Activated T-helper 17 cell treated with anti-CD3 and anti-CD28 coated beads, Interleukin-2, amount 50 U/mL, for 72 hours (primary cell): Measurements from ENCODE around the gene KCNT2. TPM values are rescaled to one million over a fixed set of nuclear protein-coding genes. Genes with fewer than 3 reads are reported as not detected.
"Not testable (repeated sequence)": the region's sequence is repeated elsewhere in the genome, so short reads cannot be mapped to it uniquely, and the experiment has no call there.

Experiments used
- ATAC-seq: fragments of 150-1000 bp; cut with Tn5 transposase; replicated peaks from 2 replicates; pipeline ENCODE4 v1.10.0; 2021; ENCODE audit warnings: mild to moderate bottlenecking, moderate library complexity
- H3K27ac Mint-ChIP-seq: one replicate; pipeline ENCODE4 v1.8.0; 2022; ENCODE audit warnings: mixed read lengths
- H3K27me3 Mint-ChIP-seq: one replicate; pipeline ENCODE4 v1.8.0; 2022; ENCODE audit warnings: mixed read lengths
- H3K36me3 Mint-ChIP-seq: one replicate; pipeline ENCODE4 v1.8.0; 2022; ENCODE audit warnings: low read depth, mild to moderate bottlenecking, mixed read lengths
- H3K4me1 Mint-ChIP-seq: one replicate; pipeline ENCODE4 v1.8.0; 2022; ENCODE audit warnings: mixed read lengths
- H3K4me3 Mint-ChIP-seq: one replicate; pipeline ENCODE4 v1.8.0; 2022; ENCODE audit warnings: mild to moderate bottlenecking, mixed read lengths
- H3K9me3 Mint-ChIP-seq: one replicate; pipeline ENCODE4 v1.8.0; 2022; ENCODE audit warnings: mixed read lengths
- total RNA-seq, 2 donors: library from RNA; stranded (reverse); gene quantifications; one replicate each; pipeline ENCODE4 v1.2.3, GENCODE V29; 2022

Gene KCNT2
- total RNA-seq, 2 donors from 2014 or later, result 0.04 to 0.48 TPM

GRCh38 chr1:196558411-196558810 lies 49.8 kb downstream of the KCNT2 start:
- no peak for ATAC-seq
- no peaks in the 10 kb centered on the region for H3K4me1 Mint-ChIP-seq
- no peak overlapping the region for H3K4me3 Mint-ChIP-seq
- no peak overlapping the region for H3K27ac Mint-ChIP-seq
- H3K9me3 Mint-ChIP-seq, result no peaks in the 10 kb centered on the region
- H3K36me3 Mint-ChIP-seq, result no peaks in the 10 kb centered on the region
- no peaks in the 10 kb centered on the region for H3K27me3 Mint-ChIP-seq

DNA sequence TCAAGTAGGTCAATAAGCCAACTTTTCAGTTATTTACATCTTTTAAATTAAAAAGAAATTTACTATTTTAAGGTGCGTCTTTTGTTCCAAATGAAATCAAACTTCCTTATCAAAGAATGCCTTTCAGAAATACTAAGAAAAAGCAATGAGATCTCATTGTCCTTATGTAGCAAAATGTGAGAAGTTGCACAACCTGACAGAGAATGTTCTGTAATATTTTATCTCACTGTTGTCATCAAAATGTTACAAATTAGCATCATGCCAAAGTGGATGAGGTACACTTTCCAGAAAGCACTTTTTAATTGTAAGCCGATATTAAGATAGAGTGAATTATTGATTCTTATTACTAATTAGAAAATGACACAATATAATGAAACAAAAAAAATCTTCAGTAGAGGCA lies 50.4 kb downstream of the KCNT2 start:
- no peaks in the 10 kb centered on the region for H3K9me3 Mint-ChIP-seq
- H3K36me3 Mint-ChIP-seq, result no peaks in the 10 kb centered on the region
- H3K4me3 Mint-ChIP-seq, result no peak overlapping the region
- no peak for ATAC-seq
- H3K27me3 Mint-ChIP-seq, result peaks cover under 1% of the 10 kb centered on the region
- no peaks in the 10 kb centered on the region for H3K4me1 Mint-ChIP-seq
- no peak overlapping the region for H3K27ac Mint-ChIP-seq

DNA sequence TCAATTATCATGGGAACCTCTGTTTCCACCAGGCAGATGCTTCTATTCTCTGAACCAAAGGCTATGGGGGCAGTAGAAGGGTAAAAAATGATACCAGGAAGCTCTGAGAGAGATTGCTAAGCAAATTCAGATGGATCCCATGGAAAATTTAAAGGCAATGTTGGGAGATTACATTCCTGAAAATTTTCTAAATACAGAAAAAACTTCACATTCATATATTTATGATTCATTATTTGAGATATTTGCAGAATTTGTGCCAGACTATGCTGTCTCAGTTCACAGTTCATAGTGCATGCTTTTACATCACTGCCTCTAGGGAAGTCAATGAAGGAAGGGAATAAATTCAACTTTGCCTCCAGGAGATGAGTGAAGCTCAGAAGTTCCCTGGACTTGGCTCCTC lies 57.5 kb downstream of the KCNT2 start:
- Mint-ChIP-seq H3K27me3 (peaks cover 4% of the 10 kb centered on the region), H3K9me3 (no peaks in the 10 kb centered on the region), H3K4me3 (no peak overlapping the region), H3K27ac (no peak overlapping the region), H3K36me3 (no peaks in the 10 kb centered on the region), H3K4me1 (no peaks in the 10 kb centered on the region)
- no peak for ATAC-seq

GRCh38 chr1:196546272-196547111 lies 61.7 kb downstream of the KCNT2 start:
- Mint-ChIP-seq H3K27ac (no peak overlapping the region), H3K36me3 (no peaks in the 10 kb centered on the region), H3K27me3 (no peaks in the 10 kb centered on the region), H3K4me3 (no peak overlapping the region), H3K9me3 (no peaks in the 10 kb centered on the region), H3K4me1 (no peaks in the 10 kb centered on the region)
- ATAC-seq, result no peak

DNA sequence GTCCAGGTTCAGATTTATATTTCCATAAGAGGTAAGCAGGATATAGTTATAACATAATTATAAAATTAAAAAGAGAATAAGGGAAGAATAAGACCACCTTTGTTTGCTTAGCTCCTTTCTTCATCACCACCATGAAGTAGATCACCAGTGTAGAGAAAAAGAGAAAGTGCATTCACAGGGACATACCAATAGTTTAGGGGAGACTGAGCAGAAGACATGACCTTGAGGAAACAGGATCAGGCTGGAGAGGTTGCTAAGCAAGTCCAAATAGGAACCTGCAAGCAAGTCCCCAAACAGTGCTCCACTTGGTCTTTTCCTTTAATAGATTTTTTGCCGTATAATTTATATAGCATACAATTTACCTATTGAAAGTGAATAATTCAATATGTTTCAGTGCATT lies 63.0 kb downstream of the KCNT2 start:
- no peak overlapping the region for H3K4me3 Mint-ChIP-seq
- H3K36me3 Mint-ChIP-seq, result no peaks in the 10 kb centered on the region
- H3K9me3 Mint-ChIP-seq, result no peaks in the 10 kb centered on the region
- no peaks in the 10 kb centered on the region for H3K4me1 Mint-ChIP-seq
- no peaks in the 10 kb centered on the region for H3K27me3 Mint-ChIP-seq
- no peak for ATAC-seq
- H3K27ac Mint-ChIP-seq, result no peak overlapping the region

GRCh38 chr1:196544617-196545016 lies 63.6 kb downstream of the KCNT2 start:
- Mint-ChIP-seq H3K9me3 (no peaks in the 10 kb centered on the region), H3K27ac (no peak overlapping the region), H3K4me3 (no peak overlapping the region), H3K4me1 (no peaks in the 10 kb centered on the region), H3K36me3 (no peaks in the 10 kb centered on the region), H3K27me3 (no peaks in the 10 kb centered on the region)
- ATAC-seq, result no peak

GRCh38 chr1:196543833-196544232 lies 64.4 kb downstream of the KCNT2 start:
- H3K9me3 Mint-ChIP-seq, result no peaks in the 10 kb centered on the region
- H3K36me3 Mint-ChIP-seq, result no peaks in the 10 kb centered on the region
- H3K27ac Mint-ChIP-seq, result no peak overlapping the region
- no peak for ATAC-seq
- no peak overlapping the region for H3K4me3 Mint-ChIP-seq
- no peaks in the 10 kb centered on the region for H3K27me3 Mint-ChIP-seq
- no peaks in the 10 kb centered on the region for H3K4me1 Mint-ChIP-seq

DNA sequence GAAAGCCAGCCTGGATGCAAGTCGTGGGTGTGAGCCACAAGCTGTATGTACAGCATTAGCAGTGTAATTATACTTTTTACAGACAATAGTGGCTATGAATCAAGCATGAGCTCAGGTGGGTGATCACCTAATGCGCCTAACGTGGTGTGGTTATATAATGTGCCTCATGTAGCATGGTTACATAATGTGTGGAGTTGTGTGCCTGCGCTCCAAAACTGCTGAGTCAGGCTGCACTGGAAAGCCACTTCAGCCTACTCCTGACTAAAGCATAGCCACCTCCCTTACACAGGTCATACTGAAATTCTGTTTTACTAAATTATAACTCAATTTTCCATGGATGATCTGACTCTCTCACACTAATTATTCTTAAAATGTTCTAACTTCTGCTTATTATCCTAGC lies 69.8 kb downstream of the KCNT2 start:
- Mint-ChIP-seq H3K4me3 (no peak overlapping the region), H3K36me3 (no peaks in the 10 kb centered on the region), H3K27me3 (no peaks in the 10 kb centered on the region), H3K27ac (no peak overlapping the region), H3K9me3 (peaks cover 6% of the 10 kb centered on the region), H3K4me1 (no peaks in the 10 kb centered on the region)
- no peak for ATAC-seq

DNA sequence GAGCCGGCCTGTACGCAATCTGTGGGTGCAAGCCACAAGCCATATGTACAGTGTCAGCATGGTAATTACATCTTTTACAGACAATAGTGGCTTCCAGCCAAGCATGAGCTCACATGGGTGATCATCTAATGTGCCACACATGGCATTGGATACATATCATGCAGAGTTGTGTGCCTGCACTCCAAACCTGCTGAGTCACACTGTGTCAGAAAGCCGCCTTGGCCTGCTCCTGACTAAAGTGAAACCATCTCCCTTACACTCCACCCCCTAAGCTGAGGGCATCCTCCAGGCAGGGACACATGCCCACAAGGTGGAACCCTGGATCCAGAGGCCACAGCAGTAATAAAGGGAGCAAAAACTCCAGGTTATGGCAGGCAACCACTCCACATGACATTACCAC lies 72.5 kb downstream of the KCNT2 start:
- Mint-ChIP-seq H3K27ac (no peak overlapping the region), H3K27me3 (no peaks in the 10 kb centered on the region), H3K4me1 (no peaks in the 10 kb centered on the region), H3K9me3 (peaks cover 9% of the 10 kb centered on the region), H3K36me3 (no peaks in the 10 kb centered on the region), H3K4me3 (no peak overlapping the region)
- no peak for ATAC-seq

- peaks cover 6% of the 10 kb centered on the region for H3K9me3 Mint-ChIP-seq
- H3K4me3 Mint-ChIP-seq, result no peak overlapping the region
- no peak for ATAC-seq
- H3K36me3 Mint-ChIP-seq, result no peaks in the 10 kb centered on the region
- H3K27me3 Mint-ChIP-seq, result no peaks in the 10 kb centered on the region
- H3K4me1 Mint-ChIP-seq, result no peaks in the 10 kb centered on the region
- no peak overlapping the region for H3K27ac Mint-ChIP-seq
These were observed 76.3 kb downstream of the KCNT2 start for GRCh38 chr1:196531737-196532524.

DNA sequence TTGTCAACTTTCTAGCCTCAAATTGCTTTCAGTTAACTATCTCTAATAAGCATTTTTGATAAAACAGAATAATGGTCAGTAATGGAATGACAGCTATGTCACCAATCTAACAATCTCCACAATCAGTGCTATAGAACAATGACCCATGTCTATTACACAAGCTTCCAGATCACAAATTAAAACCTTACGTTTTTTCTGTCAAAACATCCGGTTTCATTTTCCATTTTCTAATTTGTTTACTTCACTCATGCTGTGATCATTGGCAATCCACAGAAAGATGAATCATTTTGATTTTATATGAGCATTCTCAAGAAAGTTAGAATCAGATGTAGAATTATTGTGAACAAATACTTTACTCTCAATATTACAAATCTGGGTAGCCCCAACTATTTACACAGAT lies 80.3 kb downstream of the KCNT2 start:
- no peak overlapping the region for H3K27ac Mint-ChIP-seq
- ATAC-seq, result no peak
- no peaks in the 10 kb centered on the region for H3K27me3 Mint-ChIP-seq
- peaks cover 3% of the 10 kb centered on the region for H3K9me3 Mint-ChIP-seq
- no peaks in the 10 kb centered on the region for H3K4me1 Mint-ChIP-seq
- H3K36me3 Mint-ChIP-seq, result no peaks in the 10 kb centered on the region
- H3K4me3 Mint-ChIP-seq, result no peak overlapping the region

DNA sequence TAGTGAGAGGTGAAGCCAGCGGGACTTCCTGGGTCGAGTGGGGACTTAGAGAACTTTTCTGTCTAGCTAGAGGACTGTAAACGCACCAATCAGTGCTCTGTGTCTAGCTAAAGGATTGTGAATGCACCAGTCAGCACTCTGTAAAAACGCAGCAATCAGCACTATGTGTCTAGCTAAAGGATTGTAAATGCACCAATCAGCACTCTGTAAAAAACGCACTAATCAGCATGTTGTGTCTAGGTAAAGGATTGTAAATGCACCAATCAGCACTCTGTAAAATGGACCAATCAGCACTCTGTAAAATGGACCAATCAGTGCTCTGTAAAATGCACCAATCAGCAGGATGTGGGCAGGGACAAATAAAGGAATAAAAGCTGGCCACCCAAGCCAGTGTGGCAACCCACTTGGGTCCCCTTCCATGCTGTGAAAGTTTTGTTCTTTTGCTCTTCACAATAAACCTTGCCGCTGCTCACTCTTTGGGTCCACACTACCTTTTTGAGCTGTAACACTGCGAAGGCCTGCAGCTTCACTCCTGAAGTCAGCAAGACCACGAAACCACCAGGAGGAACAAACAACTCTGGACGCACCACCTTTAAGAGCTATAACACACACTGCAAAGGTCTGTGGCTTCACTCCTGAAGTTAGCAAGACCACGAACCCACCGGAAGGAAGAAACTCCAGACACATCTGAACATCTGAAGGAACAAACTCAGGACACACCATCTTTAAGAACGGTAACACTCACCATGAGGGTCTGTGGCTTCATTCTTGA lies 85.5 kb downstream of the KCNT2 start:
- H3K36me3 Mint-ChIP-seq, H3K4me3 Mint-ChIP-seq, H3K27me3 Mint-ChIP-seq, H3K27ac Mint-ChIP-seq, ATAC-seq, H3K4me1 Mint-ChIP-seq, H3K9me3 Mint-ChIP-seq: not testable (repeated sequence)

- no peaks in the 10 kb centered on the region for H3K9me3 Mint-ChIP-seq
- H3K27me3 Mint-ChIP-seq, result no peaks in the 10 kb centered on the region
- no peak for ATAC-seq
- H3K4me3 Mint-ChIP-seq, result no peak overlapping the region
- H3K27ac Mint-ChIP-seq, result no peak overlapping the region
- H3K4me1 Mint-ChIP-seq, result no peaks in the 10 kb centered on the region
- H3K36me3 Mint-ChIP-seq, result no peaks in the 10 kb centered on the region
These were observed 91.0 kb downstream of the KCNT2 start for GRCh38 chr1:196517193-196517592.

GRCh38 chr1:196516373-196516772 lies 91.9 kb downstream of the KCNT2 start:
- H3K27ac Mint-ChIP-seq, result no peak overlapping the region
- no peak for ATAC-seq
- no peaks in the 10 kb centered on the region for H3K9me3 Mint-ChIP-seq
- H3K4me1 Mint-ChIP-seq, result no peaks in the 10 kb centered on the region
- H3K4me3 Mint-ChIP-seq, result no peak overlapping the region
- no peaks in the 10 kb centered on the region for H3K36me3 Mint-ChIP-seq
- no peaks in the 10 kb centered on the region for H3K27me3 Mint-ChIP-seq
